Kasumi-1 (cell line): ENCODE results near the gene VIPR2.
"Not testable (repeated sequence)": the region's sequence is repeated elsewhere in the genome, so short reads cannot be mapped to it uniquely, and the experiment has no call there.

Experiments used
- DNase-seq, 2 experiments: peaks; one replicate each; lab custom pipeline; 2025; lab: John Stamatoyannopoulos, UW

VIPR2 gene

DNA sequence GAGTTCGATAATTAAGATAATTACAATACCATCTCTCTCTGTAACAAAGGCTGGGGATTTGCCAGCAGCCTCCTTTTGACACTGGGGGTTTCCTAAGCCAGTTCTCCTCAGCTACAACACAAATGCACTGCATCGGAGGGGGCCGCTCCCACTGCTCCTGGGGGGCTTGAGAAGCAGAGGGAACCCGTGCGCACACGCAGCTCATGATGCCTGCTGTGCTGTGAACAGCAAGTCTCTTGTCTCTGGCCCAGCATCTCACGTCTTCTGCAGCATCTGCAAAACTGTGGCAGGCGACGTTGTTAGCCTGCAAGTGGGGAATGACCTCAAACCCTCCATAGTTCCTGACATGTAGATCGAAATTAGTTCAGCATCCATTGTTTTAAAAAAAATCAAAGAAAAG, 5.5 kb downstream of the VIPR2 start:
- DNase-seq: no peak

DNA sequence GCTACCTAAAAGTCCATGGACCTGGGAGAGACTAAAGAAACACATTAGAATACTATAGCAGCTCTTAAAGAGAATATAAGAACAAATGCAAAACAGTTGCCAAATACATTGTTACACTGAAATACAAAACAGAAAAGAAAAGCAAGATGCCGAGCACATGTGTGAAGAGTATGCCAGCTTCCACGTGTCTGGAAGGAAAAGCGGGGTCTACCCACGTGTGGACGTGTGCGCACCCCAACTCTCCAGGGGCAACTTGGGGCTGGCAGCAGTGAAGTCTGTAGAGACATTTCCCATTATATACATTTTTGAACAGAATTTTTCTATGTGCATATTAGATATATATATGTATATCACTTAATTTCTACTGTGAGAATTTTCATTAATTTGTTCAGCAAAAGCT, 6.2 kb downstream of the VIPR2 start:
- no peak for DNase-seq

DNA sequence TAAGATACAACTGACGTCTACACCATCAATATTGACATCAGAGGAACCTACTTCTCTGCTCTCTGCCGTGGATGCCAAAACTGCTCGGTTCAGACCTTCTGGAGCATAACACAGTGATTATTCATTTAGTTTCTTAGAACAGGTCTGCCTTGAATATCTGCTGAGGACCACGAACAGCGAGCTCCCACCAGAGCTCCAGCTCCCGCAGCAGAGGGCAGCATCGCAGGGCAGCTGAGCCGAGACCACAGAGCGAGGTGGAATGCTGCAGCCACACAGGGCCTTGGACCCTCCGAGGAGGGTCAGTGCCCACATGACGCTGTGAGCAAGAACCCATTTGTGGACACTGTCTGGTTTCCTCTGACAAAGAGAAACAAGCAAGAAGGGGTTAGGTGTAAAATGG, 6.8 kb downstream of the VIPR2 start:
- DNase-seq: no peak

DNA sequence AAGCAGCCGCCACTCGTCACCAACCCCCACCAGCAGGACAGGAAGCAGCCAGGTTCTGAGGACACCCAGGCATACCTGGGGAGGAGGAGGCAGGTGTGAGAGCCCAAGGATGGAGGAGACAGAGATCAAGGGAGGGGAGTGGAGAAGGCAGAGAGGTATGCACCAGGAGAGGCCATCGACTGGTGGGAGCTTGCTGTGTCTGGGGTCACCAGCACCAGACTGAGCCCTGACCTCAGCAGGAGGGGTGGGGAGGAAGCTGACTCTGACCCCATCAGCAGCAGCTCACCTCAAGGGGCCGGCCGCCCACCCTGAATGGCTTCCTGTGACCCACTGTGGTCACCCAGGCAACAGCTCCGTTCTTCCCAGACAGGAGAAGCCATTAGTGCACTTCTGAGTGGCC, 7.8 kb downstream of the VIPR2 start:
- DNase-seq: no peak

DNA sequence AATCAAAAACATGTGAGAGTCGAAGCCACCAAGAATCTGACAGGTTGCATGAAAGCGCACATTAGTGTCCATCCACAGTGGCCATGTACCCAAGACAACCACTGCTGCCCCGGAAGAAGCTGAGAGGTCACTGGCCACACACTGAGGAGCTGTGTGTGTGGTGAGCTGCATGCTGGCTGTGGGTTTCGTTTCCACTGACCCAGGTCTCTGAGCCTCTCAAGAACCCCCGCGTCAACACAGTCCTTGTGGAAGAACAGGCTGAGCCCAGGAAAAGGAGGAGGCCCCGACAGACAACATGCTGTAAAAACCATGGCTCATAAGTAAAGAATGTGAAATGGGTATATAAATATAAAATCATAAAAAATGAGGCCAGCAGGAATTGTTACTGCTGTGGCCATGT, 8.2 kb downstream of the VIPR2 start:
- no peak for DNase-seq

DNA sequence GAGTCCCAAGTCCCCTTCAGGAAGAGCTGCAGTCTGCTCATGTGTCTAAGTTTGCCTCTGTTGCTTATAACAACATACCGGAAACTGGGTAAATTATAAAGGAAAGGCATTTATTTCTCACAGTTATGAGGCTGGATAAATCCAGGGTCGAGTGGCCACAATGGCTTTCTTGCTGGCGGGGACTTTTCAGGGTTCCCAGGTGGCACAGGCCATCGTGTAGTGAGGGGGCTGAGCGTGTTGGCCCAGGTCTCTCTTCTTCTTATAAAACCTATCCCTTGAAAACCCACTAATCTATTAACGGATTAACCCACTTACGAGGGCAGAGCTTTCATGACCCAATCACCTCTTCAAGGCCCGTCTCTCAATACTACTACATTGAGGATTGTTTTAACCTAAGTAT, 8.7 kb downstream of the VIPR2 start:
- no peak for DNase-seq

DNA sequence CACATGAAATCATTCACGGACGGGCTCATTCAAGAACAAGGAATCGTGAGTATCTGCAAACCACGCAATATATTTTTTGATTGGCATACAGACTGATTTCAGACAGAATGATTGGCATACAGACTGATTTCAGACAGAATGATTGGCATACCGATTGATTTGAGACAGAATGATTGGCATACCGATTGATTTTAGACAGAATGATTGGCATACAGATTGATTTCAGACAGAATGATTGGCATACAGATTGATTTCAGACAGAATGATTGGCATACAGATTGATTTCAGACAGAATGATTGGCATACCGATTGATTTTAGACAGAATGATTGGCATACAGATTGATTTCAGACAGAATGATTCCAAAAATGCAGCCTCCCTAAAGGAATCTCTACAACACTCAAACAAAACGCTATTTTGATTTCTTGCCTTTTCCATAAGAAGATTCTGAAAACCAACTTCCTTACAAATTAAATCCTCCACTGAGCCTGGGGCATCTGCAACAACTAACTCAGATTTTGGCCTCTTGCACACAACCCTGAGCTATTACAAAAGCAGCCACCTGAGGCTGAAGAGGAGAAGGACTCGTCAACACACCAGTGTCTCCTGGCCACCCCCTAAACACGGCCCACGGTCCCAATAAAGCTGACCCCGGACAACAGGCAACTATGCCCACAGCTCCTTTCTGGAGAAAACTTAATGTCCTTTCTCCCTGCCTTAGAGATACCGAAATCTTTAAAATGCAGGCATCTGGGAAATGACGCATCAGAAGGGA, 11.8 kb downstream of the VIPR2 start:
- not testable (repeated sequence) for DNase-seq

DNA sequence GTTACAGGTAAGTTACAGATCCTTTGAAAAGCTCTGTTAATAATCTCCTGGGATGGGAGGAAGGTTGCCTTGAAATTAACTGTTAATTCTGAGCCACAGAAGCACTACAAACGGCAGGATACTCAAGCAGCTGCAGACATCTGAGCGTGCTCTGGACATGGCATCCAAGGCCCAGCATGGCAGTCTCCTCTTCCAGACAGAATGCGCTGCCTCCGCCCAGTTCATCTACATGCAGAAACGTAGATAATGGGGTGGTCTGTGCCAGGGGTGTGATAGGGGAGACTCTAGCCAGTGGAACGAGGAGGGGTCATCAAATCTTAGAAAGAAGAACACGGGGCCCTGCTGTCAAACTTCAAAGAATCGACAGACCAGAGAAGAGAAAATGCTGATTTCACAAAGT, 13.8 kb downstream of the VIPR2 start:
- no peak for DNase-seq

DNA sequence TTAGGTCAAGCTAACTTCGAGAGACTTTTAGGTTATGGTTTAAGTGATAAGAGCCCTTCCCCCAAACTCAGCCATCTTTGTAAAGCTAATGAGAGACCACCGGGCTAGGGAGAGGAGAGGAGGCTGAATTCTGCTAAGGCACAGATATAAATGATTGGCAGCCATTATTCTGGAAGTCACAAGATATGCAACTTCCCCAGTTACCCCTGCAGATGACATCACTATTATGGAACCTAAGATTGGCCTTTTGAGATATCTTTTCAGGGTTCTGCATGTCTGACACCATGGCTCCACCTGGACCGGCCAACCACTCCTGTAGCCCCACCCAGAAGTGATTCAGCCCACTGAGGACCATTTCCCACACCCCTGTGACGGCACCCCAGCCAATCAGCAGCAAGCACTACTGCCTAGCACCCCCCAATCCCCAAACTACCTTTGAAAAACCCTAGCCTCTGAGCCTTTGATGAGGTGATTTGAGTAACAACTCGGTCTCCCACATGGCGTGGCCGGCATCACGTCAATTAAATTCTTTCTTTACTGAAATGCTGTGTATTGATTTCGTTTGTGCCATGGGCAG, 14.4 kb downstream of the VIPR2 start:
- DNase-seq: no peak

DNA sequence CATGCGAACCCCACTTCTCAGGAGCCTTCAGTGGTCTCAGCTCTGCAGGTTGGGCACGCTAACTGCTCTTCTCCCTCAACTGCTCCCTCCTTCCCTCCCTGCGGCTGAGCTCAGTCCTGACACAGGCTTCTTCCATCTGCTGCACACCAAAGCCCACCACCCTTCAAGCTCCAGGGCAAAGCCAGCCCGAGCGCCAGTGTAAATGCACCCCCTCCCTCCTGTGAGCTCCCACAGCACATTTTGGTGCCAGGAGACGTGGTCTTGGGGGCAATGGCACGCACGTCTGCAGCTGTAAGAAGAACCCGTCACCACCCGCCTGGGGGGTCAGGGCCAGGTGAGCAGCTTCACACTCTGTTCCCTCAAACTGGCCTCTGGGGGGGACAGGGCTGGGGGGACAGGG, 15.9 kb downstream of the VIPR2 start:
- DNase-seq: no peak

DNA sequence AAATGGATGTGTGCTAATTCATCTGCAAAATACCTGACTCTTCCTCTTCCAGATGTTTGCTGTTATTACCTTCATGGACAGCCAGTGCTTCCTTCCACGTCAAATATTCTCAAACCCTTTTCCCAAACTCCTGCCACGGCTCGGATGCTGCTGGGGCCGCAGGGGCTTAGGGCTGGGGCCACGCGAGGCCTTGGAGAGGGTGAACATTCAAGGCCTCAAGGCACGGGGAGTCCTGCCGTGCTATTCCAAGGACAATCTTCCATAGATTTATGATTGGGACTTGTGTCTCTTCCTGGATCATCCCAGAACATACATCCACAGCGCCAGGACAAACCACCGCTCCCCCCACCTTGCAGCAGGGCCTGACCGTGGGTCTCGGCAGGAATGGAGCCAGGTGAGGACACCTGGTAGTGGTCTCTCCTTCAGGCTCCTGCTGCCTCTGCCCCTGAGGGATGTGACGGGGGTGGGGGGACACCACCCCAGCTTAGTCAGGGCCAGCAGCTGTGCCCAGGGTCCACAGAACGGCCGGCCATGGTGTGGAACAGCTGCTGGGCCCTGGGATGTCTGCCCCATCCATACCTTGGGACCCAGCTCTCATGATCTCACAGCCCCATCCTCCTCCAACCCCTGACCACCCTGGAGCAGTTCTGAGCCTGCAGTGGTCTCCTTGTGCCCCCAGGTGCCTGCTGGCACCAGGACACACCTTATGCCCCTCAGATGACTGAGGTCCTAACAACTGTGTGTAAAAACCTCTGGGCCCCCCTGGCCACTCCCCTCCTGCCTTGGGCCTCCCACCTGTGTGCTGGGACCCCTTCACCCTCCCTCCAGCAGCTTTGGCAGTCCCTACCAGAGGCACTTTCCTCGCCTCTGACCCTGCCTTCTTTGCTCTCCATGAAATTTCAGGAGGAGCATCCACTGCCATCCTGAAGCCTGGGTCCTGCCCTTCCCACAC, 16.7 kb downstream of the VIPR2 start:
- no peak for DNase-seq

DNA sequence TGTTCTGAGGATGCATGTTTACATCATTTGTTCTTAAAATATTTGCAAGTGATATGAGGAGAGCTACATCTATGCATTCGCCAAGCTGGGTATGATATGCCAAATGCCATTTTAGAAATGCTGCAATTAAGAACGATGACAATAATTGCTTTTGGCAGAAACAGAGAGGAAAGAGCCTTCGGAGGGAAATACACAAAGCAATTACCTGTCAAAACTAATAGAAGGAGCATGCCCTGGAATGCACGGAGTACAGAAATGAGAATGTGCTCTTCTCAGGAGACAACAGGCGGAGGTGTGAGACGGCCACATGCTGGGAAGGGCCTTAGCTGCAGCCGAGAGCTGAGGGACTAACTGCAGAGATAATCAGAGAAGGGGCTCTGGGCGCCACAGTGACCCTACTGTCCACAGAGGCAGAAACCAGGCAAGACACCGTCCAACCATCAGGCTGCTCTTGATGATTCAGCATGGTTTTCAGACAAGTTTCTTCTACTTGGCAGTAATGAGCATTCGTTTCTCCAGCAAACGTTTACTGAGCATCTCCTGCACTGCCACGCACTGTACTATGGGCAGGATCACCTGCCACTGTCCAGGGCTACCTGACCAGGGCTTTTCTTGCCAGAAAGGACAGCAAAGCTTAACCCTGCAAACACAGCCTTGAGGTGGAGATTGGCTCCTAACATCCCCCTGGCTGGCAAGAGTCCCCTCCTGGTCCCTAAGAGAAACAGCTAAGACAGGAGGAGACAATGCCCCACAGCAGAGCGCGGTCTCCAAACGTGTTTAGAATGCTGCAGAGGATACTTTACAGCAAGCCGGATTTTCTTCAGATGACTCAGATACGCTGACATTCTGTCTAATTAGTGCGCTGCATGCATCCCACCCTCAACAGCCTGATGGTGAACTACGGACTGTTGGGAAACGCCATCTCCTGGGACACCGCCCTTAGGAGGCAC, 18.1 kb downstream of the VIPR2 start:
- DNase-seq: no peak

DNA sequence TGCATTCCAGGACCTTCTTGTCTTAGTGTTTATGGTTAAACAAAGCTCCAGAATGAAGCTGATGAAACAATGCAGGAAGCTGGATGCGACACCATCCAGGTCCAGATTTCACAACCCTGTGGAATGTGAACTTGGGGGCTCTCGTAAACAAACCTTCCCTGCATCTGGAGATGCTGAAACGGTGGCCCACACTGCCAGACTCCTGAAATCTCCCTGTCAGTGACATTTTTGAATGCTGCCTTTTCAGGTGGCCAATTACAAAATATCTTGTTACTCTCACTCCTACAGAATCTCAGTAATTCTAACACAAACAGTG, 18.8 kb downstream of the VIPR2 start:
- no peak for DNase-seq

DNA sequence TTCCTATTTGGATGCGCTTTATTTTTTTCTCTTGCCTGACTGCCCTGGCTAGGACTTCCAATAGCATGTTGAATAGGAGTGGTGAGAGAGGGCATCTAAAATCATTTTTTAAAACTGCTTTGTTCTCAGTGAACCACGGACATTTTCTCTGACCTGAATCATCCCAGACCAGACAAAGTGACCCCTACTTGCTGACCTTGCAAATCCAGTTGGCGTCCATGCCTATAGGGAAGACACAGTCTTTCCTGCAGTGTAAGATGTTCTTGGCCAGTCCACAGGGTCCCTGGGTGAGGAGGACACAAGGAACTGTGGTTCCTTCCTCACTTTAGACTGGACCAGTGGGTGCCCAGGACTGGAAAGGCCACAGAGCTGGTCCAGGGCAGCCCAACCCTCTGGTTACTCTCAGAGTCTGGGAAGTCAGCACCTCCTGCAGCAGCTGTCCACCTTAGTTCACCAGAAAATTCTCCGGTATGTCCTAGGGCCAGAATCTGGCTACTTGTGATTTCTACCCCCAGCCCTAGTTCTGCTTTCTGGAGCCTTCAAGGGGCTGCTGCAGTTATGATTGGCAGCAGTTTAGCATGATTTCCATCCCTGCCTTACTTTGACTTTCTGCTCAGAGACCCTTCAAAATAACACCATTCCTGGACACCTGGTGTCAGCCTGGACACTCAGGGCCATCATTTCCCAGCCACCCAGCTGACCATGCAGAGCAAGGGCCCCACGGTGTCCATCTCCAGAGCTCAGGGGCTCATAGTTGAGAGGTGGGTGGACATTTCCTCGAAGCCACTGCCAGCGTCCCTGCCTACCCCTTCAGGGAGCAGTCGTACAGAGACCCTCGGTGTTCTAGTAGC, 19.3 kb downstream of the VIPR2 start:
- no peak for DNase-seq

DNA sequence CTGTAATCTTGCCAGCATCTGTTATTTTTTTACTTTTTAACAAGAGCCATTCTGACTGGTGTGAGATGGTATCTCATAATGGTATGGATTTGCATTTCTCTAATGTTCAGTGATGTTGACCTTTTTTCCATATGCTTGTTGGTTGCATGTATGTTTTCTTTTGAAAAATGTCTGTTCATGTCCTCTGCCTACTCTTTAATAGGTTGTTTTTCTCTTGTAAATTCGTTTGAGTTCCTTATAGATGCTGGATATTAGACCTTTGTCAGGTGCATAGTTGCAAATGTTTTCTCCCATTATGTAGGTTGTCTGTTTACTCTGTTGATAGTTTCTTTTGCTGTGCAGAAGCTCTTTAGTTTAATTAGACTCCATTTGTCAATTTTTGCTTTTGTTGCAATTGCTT, 20.9 kb downstream of the VIPR2 start:
- not testable (repeated sequence) for DNase-seq

DNA sequence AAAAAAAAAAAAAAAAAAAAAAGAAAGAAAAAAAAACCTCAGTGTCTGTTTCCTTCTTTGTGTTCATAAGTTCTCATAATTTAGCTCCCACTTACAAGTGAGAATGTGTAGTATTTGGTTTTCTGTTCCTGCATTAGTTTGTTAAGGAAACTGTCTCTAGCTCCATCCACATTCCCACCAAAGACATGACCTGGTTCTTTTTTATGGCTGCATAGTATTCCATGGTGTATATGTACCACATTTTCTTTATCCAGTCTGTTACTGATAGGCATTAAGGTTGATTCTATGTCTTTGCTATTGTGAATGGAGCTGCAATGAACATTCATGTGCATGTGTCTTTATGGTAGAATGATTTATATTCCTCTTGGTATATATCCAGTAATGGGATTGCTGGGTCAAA, 21.4 kb downstream of the VIPR2 start:
- DNase-seq: not testable (repeated sequence)

DNA sequence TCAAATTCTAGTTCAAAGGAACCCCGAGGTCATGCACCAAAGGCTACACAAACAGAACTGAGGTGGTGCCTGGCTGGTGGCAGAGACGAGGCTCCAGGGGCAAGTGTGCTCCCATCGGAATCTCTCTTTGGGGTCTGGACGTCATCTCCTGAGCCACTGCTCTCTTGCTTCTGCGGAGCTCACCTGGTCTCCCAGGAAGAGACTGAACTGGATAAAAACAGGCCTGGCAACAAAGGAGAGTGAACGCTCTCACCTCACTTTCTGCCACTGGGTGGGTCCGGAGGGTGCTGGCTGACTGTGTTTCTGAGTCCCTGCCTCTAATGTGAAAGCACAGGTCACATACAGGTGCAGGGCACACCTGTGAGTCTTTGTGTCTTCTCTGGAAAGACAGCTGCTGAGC, 22.4 kb downstream of the VIPR2 start:
- DNase-seq: no peak

DNA sequence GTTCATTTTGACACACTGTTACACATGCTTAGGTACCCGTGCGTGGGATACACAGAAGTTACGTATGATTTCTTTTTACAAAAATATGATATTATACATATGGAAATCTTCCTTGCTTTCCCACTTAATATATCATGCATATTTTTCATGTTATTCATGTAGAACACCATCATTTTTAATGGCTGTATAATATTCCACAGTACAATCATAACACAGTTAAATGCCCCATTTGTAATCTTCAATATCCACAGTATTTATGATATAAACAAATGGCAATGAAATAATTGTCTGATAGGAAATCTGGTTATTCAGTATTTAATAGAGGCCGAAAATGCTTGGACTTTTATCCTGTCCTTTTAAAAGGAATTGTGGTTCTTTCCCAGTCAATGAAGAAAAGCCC, 23.2 kb downstream of the VIPR2 start:
- DNase-seq: no peak

DNA sequence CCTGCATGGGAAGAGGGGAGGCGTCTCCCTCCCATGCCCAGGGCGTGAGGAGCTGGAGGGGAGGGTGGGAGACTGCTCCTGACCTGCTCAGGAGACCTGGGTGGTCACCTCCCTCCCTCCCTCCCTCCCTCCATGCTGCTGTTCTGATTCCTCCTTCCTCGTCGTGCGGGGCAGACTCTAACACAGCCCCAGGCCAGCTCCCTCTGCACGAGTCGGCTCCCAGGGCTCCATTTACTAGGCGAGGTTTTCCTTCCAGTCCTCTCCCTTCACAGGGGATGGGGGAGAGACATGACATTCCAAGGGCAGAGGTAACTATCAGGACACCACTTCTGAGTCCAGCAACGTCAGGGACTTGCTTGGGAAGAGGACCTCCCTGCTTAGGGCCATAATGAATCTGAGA, 23.6 kb downstream of the VIPR2 start:
- DNase-seq: no peak

DNA sequence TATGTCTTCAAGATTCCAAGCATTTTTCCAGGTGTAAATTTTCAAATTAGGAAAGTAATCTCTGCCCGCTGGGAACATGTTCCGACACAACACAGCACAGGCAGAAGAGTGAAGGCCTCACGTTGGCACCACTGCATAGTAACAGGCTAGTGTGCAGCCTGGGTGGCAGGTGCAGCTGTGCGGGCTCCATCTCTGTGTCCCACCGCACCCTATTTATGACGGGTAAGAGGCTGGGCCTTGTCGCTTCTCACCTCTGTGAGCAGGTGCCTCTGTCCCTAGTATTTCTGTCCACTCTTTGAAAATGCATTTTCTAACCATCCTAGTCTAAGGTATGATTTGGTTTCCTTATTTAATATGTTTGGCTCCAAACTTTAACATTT, 24.1 kb downstream of the VIPR2 start:
- no peak for DNase-seq
